Neural cell (in vitro differentiated cells): ENCODE measurements around the gene SLC35G6.

ENCODE experiments used
- EP300 ChIP-seq: fragments of 450-650 bp; conservative IDR thresholded peaks from 2 replicates; pipeline ENCODE4 v1.6.1; 2014; ENCODE audit warnings: antibody characterized with exemption, mild to moderate bottlenecking, moderate library complexity; ENCODE audit not compliant: poor library complexity, severe bottlenecking
- EZH2 ChIP-seq: fragments of 200-600, 300-800 bp; shearing (Covaris generic), sonication (generic); IDR thresholded peaks from 2 replicates; pipeline ENCODE4 v1.6.1; 2014; ENCODE audit warnings: antibody characterized with exemption, low read length, borderline replicate concordance, mild to moderate bottlenecking; ENCODE audit not compliant: insufficient read depth, poor library complexity, severe bottlenecking
- RAD21 ChIP-seq: fragments of 450-650 bp; conservative IDR thresholded peaks from 2 replicates; pipeline ENCODE4 v1.6.1; 2014; ENCODE audit warnings: antibody characterized with exemption, mild to moderate bottlenecking, moderate library complexity
- TAF1 ChIP-seq: IDR thresholded peaks from 2 replicates; pipeline ENCODE4 v1.6.1; 2012; ENCODE audit warnings: low read depth
- TF ChIP-seq, protein P1 (sequence below): fragments of 450-650 bp; IDR thresholded peaks from 2 replicates; pipeline ENCODE4 v1.5.1; 2014; ENCODE audit warnings: antibody characterized with exemption, mild to moderate bottlenecking, moderate library complexity; ENCODE audit not compliant: poor library complexity, severe bottlenecking
- TF ChIP-seq, protein P2 (sequence below): IDR thresholded peaks from 2 replicates; pipeline ENCODE4 v1.6.1; 2012; ENCODE audit warnings: borderline replicate concordance

DNA sequence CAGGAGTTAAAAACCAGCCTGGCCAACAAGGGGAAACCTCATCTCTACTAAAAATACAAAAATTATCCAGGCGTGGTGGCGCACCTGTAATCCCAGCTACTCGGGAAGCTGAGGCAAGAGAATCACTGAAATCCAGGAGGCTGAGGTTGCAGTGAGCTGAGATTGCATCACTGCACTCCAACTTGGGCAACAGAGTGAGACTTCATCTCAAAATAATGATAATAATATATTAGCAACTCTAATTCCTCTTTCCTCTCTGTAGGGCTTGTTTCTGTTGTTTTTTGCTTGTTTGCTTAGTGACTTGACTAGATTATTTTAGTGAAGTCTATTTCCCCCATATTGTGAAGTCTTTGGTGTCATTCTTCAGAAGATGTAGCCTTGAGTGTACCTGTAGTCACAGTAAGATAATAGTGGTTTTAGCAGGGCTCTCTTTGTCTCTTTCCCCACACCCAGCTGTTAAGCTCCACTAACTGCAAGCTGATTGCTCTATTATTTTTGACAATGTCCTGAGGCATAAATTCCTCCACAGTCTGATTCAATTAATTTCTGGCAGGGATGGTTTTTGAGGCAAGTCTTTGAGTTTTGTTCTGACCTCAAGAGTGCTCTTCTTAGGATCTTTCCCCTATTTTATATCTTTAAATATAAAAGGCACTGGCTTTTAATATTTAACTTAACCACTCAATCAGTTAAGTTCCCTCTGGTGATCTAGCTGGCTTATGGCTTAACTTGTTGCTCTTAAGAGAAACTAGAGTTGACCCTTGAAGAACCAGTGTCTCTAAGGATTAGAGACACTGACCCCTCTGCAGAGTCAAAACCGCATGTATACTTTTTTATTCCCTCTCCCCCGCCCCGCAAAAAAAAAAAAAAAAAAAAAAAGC is 49.0 kb downstream of the SLC35G6 start:
- TF ChIP-seq RAD21 (no peak), TAF1 (no peak), EP300 (no peak), EZH2 (no peak)
- TF ChIP-seq, protein P1, sequence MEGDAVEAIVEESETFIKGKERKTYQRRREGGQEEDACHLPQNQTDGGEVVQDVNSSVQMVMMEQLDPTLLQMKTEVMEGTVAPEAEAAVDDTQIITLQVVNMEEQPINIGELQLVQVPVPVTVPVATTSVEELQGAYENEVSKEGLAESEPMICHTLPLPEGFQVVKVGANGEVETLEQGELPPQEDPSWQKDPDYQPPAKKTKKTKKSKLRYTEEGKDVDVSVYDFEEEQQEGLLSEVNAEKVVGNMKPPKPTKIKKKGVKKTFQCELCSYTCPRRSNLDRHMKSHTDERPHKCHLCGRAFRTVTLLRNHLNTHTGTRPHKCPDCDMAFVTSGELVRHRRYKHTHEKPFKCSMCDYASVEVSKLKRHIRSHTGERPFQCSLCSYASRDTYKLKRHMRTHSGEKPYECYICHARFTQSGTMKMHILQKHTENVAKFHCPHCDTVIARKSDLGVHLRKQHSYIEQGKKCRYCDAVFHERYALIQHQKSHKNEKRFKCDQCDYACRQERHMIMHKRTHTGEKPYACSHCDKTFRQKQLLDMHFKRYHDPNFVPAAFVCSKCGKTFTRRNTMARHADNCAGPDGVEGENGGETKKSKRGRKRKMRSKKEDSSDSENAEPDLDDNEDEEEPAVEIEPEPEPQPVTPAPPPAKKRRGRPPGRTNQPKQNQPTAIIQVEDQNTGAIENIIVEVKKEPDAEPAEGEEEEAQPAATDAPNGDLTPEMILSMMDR: no peak
- TF ChIP-seq, protein P2, sequence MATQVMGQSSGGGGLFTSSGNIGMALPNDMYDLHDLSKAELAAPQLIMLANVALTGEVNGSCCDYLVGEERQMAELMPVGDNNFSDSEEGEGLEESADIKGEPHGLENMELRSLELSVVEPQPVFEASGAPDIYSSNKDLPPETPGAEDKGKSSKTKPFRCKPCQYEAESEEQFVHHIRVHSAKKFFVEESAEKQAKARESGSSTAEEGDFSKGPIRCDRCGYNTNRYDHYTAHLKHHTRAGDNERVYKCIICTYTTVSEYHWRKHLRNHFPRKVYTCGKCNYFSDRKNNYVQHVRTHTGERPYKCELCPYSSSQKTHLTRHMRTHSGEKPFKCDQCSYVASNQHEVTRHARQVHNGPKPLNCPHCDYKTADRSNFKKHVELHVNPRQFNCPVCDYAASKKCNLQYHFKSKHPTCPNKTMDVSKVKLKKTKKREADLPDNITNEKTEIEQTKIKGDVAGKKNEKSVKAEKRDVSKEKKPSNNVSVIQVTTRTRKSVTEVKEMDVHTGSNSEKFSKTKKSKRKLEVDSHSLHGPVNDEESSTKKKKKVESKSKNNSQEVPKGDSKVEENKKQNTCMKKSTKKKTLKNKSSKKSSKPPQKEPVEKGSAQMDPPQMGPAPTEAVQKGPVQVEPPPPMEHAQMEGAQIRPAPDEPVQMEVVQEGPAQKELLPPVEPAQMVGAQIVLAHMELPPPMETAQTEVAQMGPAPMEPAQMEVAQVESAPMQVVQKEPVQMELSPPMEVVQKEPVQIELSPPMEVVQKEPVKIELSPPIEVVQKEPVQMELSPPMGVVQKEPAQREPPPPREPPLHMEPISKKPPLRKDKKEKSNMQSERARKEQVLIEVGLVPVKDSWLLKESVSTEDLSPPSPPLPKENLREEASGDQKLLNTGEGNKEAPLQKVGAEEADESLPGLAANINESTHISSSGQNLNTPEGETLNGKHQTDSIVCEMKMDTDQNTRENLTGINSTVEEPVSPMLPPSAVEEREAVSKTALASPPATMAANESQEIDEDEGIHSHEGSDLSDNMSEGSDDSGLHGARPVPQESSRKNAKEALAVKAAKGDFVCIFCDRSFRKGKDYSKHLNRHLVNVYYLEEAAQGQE: no peak
